Activated CD4-positive, alpha-beta T cell treated with anti-CD3 and anti-CD28 coated beads for 36 hours (primary cell): ENCODE results near the gene MFAP2. TPM values are rescaled to one million over a fixed set of nuclear protein-coding genes. Genes with fewer than 3 reads are reported as not detected.

ENCODE experiments used
- ATAC-seq: fragments of 200-7000 bp; cut with Tn5 transposase; one replicate; pipeline ENCODE4 v1.10.0; 2021; ENCODE audit warnings: mild to moderate bottlenecking, moderate library complexity
- CTCF ChIA-PET: fragments of 350-600 bp; sonication (Branson Sonifier 250); formaldehyde crosslinking; loops from one replicate; lab custom pipeline; 2021; ENCODE audit warnings: antibody characterized with exemption; lab: Charles Lee
- POLR2A ChIA-PET: fragments of 350-600 bp; sonication (Branson Sonifier 250); formaldehyde crosslinking; loops from one replicate; lab custom pipeline; 2021; ENCODE audit warnings: antibody characterized with exemption, inconsistent platforms; lab: Charles Lee
- DNase-seq: peaks from one replicate; pipeline ENCODE4 v3.0.0-alpha.2; 2020
- H3K27ac Mint-ChIP-seq: one replicate; pipeline ENCODE4 v1.8.0; 2021; ENCODE audit warnings: mixed read lengths
- H3K27me3 Mint-ChIP-seq: one replicate; pipeline ENCODE4 v1.8.0; 2021; ENCODE audit warnings: mixed read lengths
- H3K36me3 Mint-ChIP-seq: one replicate; pipeline ENCODE4 v1.8.0; 2021; ENCODE audit warnings: low read depth, mixed read lengths
- H3K4me1 Mint-ChIP-seq: one replicate; pipeline ENCODE4 v1.8.0; 2021; ENCODE audit warnings: mixed read lengths
- H3K4me3 Mint-ChIP-seq: one replicate; pipeline ENCODE4 v1.8.0; 2021; ENCODE audit warnings: mild to moderate bottlenecking, moderate library complexity, mixed read lengths
- H3K9me3 Mint-ChIP-seq: one replicate; pipeline ENCODE4 v1.8.0; 2021; ENCODE audit warnings: low read depth, mixed read lengths
- intact Hi-C, 2 experiments: fragments of 100-400 bp; cut with DNase I in 1 of 2; cut with micrococcal nuclease in 1 of 2; formaldehyde crosslinking; loops; one replicate each; pipeline versions ENCODE4 v1.14.2 to v1.15.1; 2022 to 2024; cut with DNase I, micrococcal nuclease
- total RNA-seq, 2 experiments: library from RNA; stranded (reverse); gene quantifications; one replicate each; pipeline ENCODE4 v1.2.3, GENCODE V29; 2021

MFAP2 gene
- total RNA-seq: not detected

DNA sequence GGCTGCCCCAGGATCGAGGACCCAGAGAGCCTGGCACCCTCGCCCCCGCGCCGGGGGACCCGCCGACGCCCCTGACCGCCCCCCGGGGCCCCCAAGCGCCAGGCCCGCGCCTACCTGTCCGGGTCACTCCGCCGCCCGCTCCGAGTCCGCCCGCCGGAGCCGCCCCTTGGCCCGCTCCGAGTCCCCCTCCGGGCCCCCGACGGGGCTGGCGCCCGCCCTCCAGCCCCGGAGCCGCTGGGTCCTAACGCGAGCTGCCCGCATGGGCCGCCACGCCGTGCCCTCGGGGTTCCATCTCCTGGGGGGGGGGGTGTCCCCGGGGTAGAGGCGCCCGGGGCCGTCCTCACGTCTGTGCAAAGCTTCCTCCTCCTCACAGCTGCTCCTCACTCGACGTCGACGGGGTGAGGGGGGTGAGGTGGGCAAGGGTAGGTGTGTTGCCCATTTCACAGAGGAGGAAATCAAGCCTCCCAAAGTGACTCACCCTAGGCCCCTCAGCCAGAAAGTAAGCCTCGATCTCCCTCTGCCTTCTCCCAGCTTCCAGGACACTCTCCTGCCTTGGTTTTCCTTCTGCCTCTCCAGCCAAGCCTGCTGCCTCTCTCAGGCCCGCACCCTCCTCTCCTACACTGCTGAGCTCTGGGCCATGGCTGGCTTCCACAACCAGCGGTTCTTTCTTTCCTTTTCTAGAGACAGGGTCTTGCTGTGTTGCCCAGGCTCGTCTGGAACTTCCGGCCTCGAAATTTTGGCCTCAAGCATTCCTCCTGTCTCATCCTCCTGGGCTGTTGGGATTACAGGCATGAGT lies at the start of gene MFAP2:
MFAP2 (minus strand) TSS at position 148 of the 796 bp plus-strand sequence. CDS start 2,347 bp downstream, outside the sequence.
- ChIA-PET CTCF (interaction anchor here (0.7 to 2.2 kb wide), 3 partner anchors 20 to 29 kb away, joined by 3 to 8 read pairs (median 3); no protein-coding TSS in a partner anchor), POLR2A (no interaction called here)
- Mint-ChIP-seq H3K27me3 (peaks cover 16% of the 10 kb centered on the region), H3K4me1 (peaks cover 13% of the 10 kb centered on the region), H3K27ac (no peak within 1 kb of the TSS), H3K4me3 (peak within 1 kb of the TSS; percentile 16), H3K9me3 (no peaks in the 10 kb centered on the region), H3K36me3 (peaks cover 2% of the 10 kb centered on the region)
- intact Hi-C loops: no loop called here
- peak; percentile 42 for ATAC-seq
- DNase-seq: peak; percentile 21

DNA sequence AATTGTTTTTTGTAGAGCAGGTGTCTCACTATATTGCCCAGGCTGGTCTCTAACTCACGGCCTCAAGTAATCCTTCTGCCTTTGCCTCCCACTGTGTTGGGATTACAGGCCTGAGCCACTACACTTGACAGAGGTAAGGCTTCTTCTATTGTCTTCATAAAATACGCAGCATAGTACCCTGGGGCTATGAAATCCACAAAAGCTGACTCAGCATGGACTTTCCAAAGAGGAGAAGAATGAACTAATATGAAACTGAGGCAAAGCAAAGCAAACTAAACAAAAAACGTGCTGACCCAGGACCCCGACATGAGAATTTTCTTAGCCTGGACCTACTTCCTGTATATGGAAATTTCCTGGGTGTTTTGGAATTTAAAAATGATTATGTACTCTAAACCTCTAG lies 49.8 kb upstream of the MFAP2 start:
- H3K4me3 Mint-ChIP-seq: no peak overlapping the region
- H3K27me3 Mint-ChIP-seq: no peaks in the 10 kb centered on the region
- no peaks in the 10 kb centered on the region for H3K9me3 Mint-ChIP-seq
- ChIA-PET CTCF (no interaction called here), POLR2A (no interaction called here)
- no peak for ATAC-seq
- no peaks in the 10 kb centered on the region for H3K4me1 Mint-ChIP-seq
- H3K27ac Mint-ChIP-seq: no peak overlapping the region
- intact Hi-C loops: no loop called here
- H3K36me3 Mint-ChIP-seq: peaks cover 32% of the 10 kb centered on the region
- DNase-seq: no peak

DNA sequence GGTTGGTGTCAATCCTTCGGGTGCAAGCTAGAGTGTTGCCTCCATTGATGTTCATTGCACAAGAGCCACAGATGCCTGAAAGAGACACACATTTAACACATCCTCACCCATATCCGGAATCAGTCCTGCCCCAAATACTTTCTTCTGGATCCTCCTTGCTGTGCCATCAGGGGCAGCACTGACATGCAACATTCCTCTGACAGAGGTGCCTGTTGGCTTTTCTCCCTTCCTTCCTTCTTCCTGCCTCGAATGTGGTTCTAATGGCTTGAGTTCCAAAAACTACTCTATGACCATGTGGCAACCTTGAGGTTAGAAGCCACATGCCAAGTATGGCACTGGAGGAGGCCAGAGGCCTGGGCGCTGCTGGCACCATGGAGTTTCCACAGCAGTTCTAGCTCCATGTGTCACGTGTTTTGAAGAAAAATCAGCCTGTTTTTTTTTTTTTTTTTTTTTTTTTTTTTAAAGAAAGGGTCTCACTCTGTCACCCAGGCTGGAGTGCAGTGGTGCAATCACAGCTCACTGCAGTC lies 48.3 kb upstream of the MFAP2 start:
- no peak overlapping the region for H3K4me3 Mint-ChIP-seq
- no peak for ATAC-seq
- no peaks in the 10 kb centered on the region for H3K27me3 Mint-ChIP-seq
- H3K4me1 Mint-ChIP-seq: no peaks in the 10 kb centered on the region
- no peaks in the 10 kb centered on the region for H3K9me3 Mint-ChIP-seq
- no peak overlapping the region for H3K27ac Mint-ChIP-seq
- CTCF ChIA-PET: interaction anchor here (0.9 kb wide), 1 partner anchor 16 kb away, joined by 3 read pairs; no protein-coding TSS in a partner anchor
- POLR2A ChIA-PET: no interaction called here
- intact Hi-C loops: no loop called here
- no peak for DNase-seq
- H3K36me3 Mint-ChIP-seq: peaks cover 35% of the 10 kb centered on the region

DNA sequence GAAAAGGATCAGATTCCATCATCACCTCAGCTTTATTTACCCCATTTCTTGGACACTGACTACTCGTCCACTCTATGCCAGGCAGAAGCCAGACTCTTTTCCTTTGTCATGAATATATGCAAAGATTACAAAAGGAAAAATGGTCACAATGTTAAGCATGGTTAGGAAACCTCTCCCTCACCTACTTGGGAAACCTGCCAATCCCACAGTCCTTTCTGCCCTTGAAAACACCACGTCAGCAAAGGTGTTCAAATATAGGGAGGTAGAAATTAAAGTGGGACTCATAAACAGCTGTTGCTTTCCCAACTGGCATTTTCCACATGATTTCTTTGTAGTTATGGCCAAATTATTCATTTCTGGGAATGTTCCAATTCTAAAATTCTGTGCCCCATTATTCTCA lies 47.5 kb upstream of the MFAP2 start:
- POLR2A ChIA-PET: no interaction called here
- no peaks in the 10 kb centered on the region for H3K9me3 Mint-ChIP-seq
- H3K4me3 Mint-ChIP-seq: no peak overlapping the region
- no peak for DNase-seq
- peaks cover 30% of the 10 kb centered on the region for H3K36me3 Mint-ChIP-seq
- no peak for ATAC-seq
- CTCF ChIA-PET: interaction anchor here (0.9 kb wide), 1 partner anchor 17 kb away, joined by 3 read pairs; no protein-coding TSS in a partner anchor
- no peaks in the 10 kb centered on the region for H3K4me1 Mint-ChIP-seq
- intact Hi-C loops: no loop called here
- no peak overlapping the region for H3K27ac Mint-ChIP-seq
- H3K27me3 Mint-ChIP-seq: no peaks in the 10 kb centered on the region

DNA sequence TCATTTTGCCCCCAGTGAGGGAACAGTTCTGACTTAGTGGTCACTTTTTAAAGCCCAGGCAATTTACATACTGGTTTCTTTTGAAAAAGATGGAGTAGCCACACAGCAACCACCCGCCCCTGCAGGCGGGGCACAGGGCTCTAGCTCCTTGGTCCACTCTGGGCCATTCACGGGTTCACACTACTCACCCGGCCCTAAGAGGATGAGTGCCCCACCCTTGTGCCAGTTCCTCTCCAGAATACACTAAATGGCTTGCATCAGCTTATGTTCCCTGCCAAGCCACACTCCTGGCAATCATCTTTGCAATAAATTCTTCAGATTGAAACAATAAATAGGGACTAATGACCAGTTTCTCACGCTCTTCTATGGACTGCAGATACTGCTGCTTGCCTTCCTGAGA lies 47.0 kb upstream of the MFAP2 start:
- Mint-ChIP-seq H3K4me1 (no peaks in the 10 kb centered on the region), H3K36me3 (peaks cover 27% of the 10 kb centered on the region), H3K27ac (no peak overlapping the region), H3K27me3 (no peaks in the 10 kb centered on the region), H3K9me3 (no peaks in the 10 kb centered on the region), H3K4me3 (no peak overlapping the region)
- ChIA-PET POLR2A (no interaction called here), CTCF (interaction anchor here (0.6 kb wide), 1 partner anchor 18 kb away, joined by 3 read pairs; no protein-coding TSS in a partner anchor)
- ATAC-seq (no peak), DNase-seq (no peak)
- intact Hi-C loops: no loop called here

DNA sequence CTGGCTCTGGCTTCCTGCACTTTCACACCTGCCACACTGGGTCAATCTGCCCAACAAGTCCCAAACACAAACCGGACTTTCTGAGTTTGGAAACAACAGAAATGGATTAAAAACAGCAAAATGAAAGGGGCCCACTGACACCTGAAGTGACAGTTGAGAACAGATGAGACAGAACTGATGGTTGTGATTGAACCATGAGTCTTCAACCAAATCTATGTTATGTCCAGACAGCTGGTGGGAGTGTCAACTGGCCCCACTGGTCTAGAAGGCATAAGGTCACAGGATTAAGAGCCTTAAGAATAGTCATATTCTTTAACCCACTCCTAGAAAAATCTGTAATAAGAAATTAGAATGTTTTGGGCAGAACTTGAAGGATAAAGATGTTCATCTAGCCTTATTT lies 44.3 kb upstream of the MFAP2 start:
- H3K9me3 Mint-ChIP-seq: no peaks in the 10 kb centered on the region

GRCh38 chr1:17023573-17023972 lies 43.2 kb upstream of the MFAP2 start:
- no peak for ATAC-seq
- H3K9me3 Mint-ChIP-seq: no peaks in the 10 kb centered on the region
- ChIA-PET POLR2A (no interaction called here), CTCF (interaction anchor here (0.7 to 2.6 kb wide), 5 partner anchors 10 to 115 kb away, joined by 3 to 10 read pairs (median 3); no protein-coding TSS in a partner anchor)
- no peaks in the 10 kb centered on the region for H3K27me3 Mint-ChIP-seq
- no peak overlapping the region for H3K4me3 Mint-ChIP-seq
- DNase-seq: no peak
- peaks cover 8% of the 10 kb centered on the region for H3K4me1 Mint-ChIP-seq
- no peak overlapping the region for H3K27ac Mint-ChIP-seq
- peaks cover 33% of the 10 kb centered on the region for H3K36me3 Mint-ChIP-seq
- intact Hi-C loops: no loop called here

More for the DNA sequence above, 44.3 kb upstream of the MFAP2 start:
- no peaks in the 10 kb centered on the region for H3K27me3 Mint-ChIP-seq
- H3K27ac Mint-ChIP-seq: no peak overlapping the region
- ATAC-seq (no peak), DNase-seq (no peak)
- H3K4me1 Mint-ChIP-seq: no peaks in the 10 kb centered on the region
- intact Hi-C loops: no loop called here
- peaks cover 29% of the 10 kb centered on the region for H3K36me3 Mint-ChIP-seq
- CTCF ChIA-PET: interaction anchor here (1.0 to 2.6 kb wide), 2 partner anchors 12 to 21 kb away, joined by 5 to 10 read pairs; no protein-coding TSS in a partner anchor
- POLR2A ChIA-PET: no interaction called here
- H3K4me3 Mint-ChIP-seq: no peak overlapping the region

GRCh38 chr1:17023102-17023501 lies 42.7 kb upstream of the MFAP2 start:
- H3K27ac Mint-ChIP-seq: no peak overlapping the region
- ChIA-PET CTCF (interaction anchor here (0.7 to 2.6 kb wide), 4 partner anchors 23 to 114 kb away, joined by 3 to 10 read pairs (median 3); no protein-coding TSS in a partner anchor), POLR2A (interaction anchor here (0.6 kb wide), 1 partner anchor 140 kb away, joined by 3 read pairs; no protein-coding TSS in a partner anchor)
- intact Hi-C loops: no loop called here
- no peak overlapping the region for H3K4me3 Mint-ChIP-seq
- H3K27me3 Mint-ChIP-seq: no peaks in the 10 kb centered on the region
- H3K9me3 Mint-ChIP-seq: no peaks in the 10 kb centered on the region
- H3K36me3 Mint-ChIP-seq: peaks cover 32% of the 10 kb centered on the region
- DNase-seq: no peak
- ATAC-seq: no peak
- H3K4me1 Mint-ChIP-seq: peaks cover 8% of the 10 kb centered on the region

DNA sequence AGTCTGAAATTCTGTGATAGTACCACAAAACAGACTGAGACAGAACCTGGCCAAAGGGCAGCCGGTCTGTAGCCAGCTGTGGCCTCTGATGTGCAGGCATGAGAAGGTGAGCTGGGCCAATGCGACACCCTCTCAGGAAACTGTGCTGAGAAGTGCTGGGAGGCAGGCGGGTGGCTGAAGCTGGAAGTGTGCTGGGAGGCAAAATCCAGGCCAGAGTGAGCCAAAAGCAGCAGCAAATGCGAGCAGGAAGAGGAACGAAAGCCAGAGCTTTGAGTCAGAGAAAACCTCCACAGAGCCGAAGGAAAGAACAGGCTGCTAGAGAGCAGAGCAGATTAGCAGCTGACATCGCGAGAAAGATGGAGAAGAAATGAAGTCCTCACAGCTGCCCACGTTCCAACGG lies 41.5 kb upstream of the MFAP2 start:
- DNase-seq (no peak), ATAC-seq (no peak)
- H3K36me3 Mint-ChIP-seq: peaks cover 24% of the 10 kb centered on the region
- no peak overlapping the region for H3K4me3 Mint-ChIP-seq
- POLR2A ChIA-PET: no interaction called here
- peak overlapping the region; percentile 4 for H3K27ac Mint-ChIP-seq
- peaks cover 8% of the 10 kb centered on the region for H3K4me1 Mint-ChIP-seq
- intact Hi-C loops: no loop called here
- no peaks in the 10 kb centered on the region for H3K9me3 Mint-ChIP-seq
- no peaks in the 10 kb centered on the region for H3K27me3 Mint-ChIP-seq
- CTCF ChIA-PET: interaction anchor here (1.5 kb wide), 1 partner anchor 61 kb away, joined by 3 read pairs; no protein-coding TSS in a partner anchor

- POLR2A ChIA-PET: no interaction called here
- no peaks in the 10 kb centered on the region for H3K9me3 Mint-ChIP-seq
Measured at GRCh38 chr1:17020502-17020901, 40.1 kb upstream of the MFAP2 start.

GRCh38 chr1:17018849-17019248 lies 38.4 kb upstream of the MFAP2 start:
- H3K9me3 Mint-ChIP-seq: no peaks in the 10 kb centered on the region
- H3K36me3 Mint-ChIP-seq: peaks cover 19% of the 10 kb centered on the region
- H3K4me1 Mint-ChIP-seq: peaks cover 8% of the 10 kb centered on the region
- no peak for DNase-seq
- H3K27me3 Mint-ChIP-seq: no peaks in the 10 kb centered on the region
- ChIA-PET POLR2A (no interaction called here), CTCF (interaction anchor here (0.8 to 1.4 kb wide), 6 partner anchors 32 to 292 kb away, joined by 3 to 5 read pairs (median 3); no protein-coding TSS in a partner anchor)
- intact Hi-C loops: no loop called here
- H3K4me3 Mint-ChIP-seq: no peak overlapping the region
- ATAC-seq: no peak
- H3K27ac Mint-ChIP-seq: peak overlapping the region; percentile 69

More at GRCh38 chr1:17020502-17020901, 40.1 kb upstream of the MFAP2 start:
- ATAC-seq: no peak
- Mint-ChIP-seq H3K27ac (peak overlapping the region; percentile 47), H3K36me3 (peaks cover 24% of the 10 kb centered on the region), H3K4me1 (peaks cover 8% of the 10 kb centered on the region), H3K27me3 (no peaks in the 10 kb centered on the region), H3K4me3 (no peak overlapping the region)
- CTCF ChIA-PET: no interaction called here
- intact Hi-C loops: no loop called here
- DNase-seq: no peak
